ENCODE measurements around the gene RIOK1.
"Not testable (repeated sequence)": the region's sequence is repeated elsewhere in the genome, so short reads cannot be mapped to it uniquely, and the experiment has no call there.

The RIOK1 gene

DNA sequence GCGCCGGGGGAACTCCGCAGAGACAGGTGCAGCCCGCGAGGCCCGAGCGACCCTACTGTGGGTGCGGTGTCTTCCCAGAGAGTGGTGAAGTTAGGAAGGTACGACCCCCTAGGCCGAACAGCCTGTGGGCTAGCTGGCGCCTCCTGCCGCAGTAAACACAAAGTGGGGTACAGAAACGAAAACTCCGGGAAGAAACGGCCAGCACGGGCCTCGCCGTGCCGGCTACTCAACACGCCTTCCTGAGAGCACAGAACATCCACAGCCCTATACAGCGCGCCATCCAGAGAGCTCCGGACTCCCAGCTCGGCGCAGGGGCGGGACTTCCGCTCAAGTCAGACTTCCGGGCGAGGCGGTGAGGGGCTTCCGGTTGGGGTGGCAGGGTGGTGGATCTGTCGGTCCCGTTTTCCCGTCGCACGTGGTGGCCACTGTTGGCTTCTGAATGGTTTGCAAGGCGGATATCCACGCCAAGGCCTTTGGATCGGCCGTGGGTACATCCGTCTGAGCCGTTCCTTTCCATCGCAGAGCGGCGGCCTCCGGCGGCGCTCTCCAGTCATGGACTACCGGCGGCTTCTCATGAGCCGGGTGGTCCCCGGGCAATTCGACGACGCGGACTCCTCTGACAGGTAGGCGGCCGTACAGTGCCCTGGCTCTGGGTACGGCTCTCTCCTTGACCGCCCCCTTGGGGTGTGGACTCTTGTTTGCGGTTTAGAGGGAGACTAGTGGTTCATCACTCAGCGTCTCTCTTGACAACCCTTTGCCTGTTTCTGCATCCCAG lies at the start of gene RIOK1, which contains the start of gene CAGE1:
Gene RIOK1, plus strand, starts transcription at position 358 of the 775 bp plus-strand sequence. Its CDS starts 195 bp downstream, at position 553.
Gene CAGE1, minus strand, starts transcription at position 292 of the 775 bp plus-strand sequence. CDS start 2,569 bp downstream, outside the sequence.
- peak; percentile 91 to 94 for DNase-seq (ENCODE audit: low read depth in 2 of 2)

DNA sequence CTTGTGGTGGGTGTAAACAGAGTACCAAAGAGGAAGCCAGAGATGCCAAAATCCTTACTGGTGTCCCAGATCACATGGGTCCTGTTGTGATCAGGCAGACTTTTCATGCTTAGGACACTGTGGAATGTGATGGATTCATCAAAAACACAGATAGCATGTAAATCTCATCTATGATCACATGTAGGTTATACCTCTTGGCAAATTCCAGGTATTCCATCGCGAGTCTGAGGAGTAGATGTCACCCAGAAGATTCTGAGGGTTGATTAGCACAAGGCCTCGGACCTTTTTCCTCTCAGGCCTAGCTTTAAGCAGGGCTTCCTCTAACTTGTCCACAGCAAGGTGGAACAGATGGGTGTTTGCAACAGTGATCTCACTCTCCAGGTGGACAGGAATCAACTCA lies 48.3 kb upstream of the RIOK1 start:
- no peak for DNase-seq (ENCODE audit: low read depth in 2 of 2)

DNA sequence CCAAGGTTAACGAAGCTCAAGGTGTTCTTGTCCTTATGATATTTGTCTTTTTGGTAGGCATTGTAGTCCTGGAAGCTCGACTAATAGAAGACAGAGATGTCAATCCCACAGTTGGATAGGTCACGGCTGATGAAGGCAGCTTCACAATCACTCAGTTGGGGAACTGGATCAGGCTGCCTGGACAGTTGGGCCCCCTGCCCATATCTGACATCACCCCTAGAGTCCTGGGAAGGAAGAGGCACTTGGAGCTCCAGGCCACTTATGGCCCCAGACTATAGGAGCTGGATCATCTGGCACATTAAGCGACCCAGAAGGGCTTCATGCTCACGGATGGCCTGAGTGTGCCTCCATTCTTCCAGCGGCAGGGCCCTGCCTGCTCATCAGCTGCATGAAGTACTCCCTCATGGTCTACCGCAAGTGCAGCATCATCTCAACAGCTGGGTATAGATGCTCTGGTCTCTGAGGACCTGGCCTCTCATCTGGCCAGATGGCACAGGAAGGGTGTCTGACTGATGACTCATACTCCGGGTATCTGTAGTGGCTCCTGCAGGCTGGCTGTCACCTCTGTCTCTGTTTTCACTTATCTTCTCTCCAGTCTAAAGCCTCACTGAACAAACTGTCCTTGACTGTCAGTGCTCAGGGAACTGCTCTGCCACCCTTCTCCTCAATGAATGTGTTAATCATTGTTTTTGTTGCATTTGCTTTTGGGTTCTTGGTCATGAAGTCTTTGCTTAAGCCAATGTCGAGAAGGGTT lies 47.4 kb upstream of the RIOK1 start:
- DNase-seq (ENCODE audit: low read depth in 2 of 2) = no peak

DNA sequence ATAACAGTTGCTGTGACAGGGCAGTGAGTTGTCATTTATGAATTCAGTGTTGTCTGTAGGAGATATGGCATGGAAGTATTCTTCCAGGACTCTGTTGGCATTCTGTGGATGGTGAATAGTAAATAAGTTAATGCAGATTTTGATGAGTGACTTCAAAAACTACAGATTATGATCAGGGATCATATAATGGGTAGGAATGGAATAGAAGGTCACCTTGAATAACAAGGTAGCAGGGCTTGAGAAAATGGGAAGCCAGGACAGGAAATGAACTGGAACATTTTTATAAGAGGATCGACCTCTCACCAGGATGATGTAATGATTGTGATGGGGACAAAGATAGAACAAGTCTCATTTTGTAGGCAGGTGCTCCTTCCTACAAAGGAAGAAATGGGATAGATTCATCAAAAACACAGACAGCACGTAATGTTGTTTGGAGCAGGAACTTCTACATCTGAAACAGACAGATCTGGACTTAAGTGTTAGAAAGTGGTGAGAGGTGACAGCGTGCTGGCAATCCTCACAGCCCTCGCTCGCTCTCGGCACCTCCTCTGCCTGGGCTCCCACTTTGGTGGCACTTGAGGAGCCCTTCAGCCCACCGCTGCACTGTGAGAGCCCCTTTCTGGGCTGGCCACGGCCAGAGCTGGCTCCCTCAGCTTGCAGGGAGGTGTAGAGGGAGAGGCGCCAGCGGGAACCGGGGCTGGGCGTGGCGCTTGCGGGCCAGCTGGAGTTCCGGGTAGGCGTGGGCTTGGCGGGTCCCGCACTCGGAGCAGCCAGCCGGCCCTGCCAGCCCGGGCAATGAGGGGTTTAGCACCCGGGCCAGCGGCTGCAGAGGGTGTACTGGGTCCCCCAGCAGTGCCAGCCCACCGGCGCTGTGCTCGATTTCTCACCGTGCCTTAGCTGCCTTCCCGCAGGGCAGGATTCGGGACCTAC lies 45.8 kb upstream of the RIOK1 start:
- no peak for DNase-seq (ENCODE audit: low read depth in 2 of 2)

DNA sequence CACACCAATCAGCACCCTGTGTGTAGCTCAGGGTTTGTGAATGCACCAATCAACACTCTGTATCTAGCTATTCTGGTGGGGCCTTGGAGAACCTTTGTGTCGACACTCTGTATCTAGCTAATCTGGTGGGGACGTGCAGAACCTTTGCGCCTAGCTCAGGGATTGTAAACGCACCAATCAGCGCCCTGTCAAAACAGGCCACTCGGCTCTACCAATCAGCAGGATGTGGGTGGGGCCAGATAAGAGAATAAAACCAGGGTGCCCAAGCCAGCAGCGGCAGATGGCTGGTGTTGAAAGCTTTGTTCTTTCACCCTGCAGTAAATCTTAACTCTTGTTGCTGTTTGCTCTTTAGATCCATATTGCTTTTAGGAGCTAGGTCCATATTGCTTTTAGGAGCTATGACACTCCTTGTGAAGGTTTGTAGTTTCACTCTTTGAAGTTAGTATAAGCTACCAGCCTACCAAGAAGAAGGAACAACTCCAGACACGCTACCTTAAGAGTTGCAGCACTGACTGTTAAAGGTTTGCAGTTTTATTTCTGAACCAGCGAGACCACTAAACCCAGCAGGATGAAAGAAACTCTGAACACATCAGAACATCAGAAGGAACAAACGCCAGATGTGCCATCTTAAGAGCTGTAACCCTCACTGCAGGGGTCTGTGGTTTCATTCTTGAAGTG lies 44.7 kb upstream of the RIOK1 start:
- DNase-seq (ENCODE audit: low read depth in 2 of 2) = not testable (repeated sequence)

DNA sequence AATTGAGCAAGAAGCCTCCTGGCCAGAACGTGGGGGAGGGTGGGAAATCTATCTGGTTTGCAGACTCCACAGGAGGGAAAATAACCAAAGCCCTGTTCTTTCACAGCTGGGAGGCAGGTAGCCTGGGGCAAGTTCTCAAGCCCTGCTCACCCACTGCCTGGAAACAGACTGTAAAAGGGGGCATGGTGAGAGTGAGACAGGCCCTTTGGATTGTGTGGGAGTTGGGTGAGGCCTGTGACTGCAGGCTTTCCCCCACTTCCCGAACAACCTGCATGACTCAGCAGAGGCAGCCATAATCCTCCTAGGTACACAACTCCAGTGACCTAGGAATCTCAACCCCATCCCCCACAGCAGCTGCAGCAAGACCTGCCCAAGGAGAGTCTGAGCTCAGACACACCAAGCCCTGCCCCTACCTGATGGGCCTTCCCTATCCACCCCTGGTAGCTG lies 42.0 kb upstream of the RIOK1 start:
- not testable (repeated sequence) for DNase-seq (ENCODE audit: low read depth in 2 of 2)

DNA sequence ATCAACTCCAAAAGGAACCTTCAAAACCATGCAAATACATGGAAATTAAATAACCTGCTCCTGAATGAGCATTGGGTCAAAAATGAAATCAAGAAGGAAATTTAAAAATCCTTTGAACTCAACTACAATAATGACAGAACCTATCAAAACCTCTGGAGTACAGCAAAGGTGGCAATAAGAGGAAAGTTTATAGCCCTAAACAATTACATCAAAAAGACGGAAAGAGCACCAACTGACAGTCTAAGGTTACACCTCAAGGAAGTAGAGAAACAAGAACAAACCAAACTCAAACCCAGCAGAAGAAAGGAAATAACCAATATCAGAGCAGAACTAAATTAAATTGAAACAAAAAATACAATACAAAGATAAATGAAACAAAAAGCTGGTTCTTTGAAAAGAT lies 39.0 kb upstream of the RIOK1 start:
- not testable (repeated sequence) for DNase-seq (ENCODE audit: low read depth in 2 of 2)

DNA sequence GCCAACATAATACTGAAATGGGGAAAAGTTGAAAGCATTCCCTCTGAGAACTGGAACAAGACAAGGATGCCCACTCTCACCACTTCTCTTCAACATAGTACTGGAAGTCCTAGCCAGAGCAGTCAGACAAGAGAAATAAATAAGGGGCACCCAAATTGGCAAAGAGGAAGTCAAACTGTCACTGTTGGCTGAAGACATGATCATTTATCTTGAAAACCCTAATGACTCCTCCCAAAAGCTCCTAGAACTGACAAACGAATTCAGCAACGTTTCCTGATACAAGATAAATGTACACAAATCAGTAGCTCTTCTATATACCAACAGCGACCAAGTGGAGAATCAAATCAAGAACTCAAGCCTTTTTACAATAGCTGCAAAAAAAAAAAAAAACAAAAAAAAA lies 37.7 kb upstream of the RIOK1 start:
- not testable (repeated sequence) for DNase-seq (ENCODE audit: low read depth in 2 of 2)

DNA sequence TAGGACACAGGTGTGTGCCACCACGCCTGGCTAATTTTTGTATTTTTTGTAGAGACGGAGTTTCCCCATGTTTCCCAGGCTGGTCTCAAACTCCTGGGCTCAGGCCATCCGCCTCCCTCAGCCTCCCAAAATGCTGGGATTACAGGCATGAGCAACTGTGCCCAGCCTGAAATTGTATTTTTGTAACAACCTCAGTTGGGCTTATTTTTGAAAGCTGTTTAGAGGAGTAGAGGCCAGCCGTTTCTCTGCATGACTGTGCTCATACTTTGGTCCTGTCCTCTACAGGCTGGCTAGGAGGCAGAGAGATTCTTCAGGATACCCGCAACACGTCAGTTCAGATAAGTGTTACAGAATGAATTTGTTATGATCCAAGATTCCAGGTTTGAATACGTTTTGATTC lies 22.2 kb upstream of the RIOK1 start:
- DNase-seq (ENCODE audit: low read depth in 2 of 2) = no peak

DNA sequence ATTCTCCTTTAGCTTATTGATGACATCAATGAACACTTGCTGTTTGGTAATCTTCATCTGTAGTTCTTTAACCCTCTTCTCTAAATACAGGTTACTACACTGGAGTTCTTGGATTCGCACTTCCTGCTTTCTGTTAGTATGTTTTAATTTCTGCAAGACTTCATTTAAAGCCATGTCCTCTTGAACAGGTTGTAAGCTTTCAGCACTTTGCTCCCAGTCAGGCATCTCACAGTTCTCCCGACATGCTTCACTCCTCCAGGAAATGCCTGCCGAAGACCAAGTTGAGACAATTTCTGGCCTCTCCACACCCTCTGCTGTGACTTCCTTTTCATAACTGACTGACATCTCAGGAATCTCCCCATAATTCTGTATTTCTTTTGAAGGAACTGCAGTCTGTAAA lies 15.9 kb upstream of the RIOK1 start:
- no peak for DNase-seq (ENCODE audit: low read depth in 2 of 2)

DNA sequence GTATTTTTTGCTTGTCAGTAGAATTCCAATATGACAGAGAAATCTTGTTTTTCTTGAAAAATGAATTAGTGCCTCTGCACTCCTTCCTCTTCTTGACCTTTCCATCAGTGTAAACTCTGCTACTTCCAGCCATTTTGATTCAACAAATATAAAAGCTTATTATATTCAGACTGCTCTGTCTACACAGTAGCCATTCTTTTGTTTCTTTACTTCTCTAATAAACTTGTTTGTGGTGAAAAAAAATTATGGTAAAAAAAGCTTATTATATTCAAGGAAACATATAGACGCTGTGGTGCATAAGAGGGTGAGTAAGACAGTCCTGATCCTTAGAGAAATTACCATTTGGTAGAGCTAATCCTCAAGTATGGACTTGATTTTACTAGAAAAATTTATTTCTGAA lies 11.6 kb upstream of the RIOK1 start:
- DNase-seq (ENCODE audit: low read depth in 2 of 2) = no peak

DNA sequence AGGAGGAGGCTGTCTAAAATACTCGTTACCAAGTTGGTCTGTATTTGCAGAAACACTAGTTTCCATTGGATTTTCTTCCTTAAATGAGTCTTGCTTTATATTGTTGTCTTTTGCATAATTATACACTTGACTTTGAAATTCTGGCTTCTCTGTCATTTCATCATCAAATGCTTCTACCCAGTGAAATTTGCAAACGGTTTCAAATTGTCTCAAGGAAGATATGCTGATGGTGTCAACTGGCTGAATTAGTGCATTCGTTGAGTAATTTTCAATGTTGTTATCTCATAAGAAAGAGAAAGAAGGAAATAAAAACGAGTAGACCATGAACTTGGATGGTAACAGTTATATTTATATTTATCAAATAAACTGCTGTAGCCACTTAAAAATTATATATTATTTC lies 10.9 kb upstream of the RIOK1 start:
- no peak for DNase-seq (ENCODE audit: low read depth in 2 of 2)

DNA sequence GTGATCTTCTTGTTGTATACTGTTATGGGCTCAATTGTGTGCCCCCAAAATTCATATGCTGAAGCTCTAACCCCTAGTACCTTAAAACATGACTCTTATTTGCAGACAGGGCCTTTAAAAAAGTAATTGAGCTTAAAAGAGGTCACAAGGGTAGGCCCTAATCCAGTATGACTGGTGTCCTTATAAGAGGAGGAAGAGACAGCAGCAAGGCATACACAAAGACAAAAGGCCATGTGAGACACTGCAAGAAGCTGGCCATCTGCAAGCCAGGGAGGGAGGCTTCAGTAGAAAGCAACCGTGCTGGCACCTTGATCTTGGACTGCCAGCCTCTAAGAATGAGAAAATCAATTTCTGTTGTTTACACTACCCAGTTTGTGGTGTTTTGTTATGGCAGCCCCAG lies 8.5 kb upstream of the RIOK1 start:
- no peak for DNase-seq (ENCODE audit: low read depth in 2 of 2)

DNA sequence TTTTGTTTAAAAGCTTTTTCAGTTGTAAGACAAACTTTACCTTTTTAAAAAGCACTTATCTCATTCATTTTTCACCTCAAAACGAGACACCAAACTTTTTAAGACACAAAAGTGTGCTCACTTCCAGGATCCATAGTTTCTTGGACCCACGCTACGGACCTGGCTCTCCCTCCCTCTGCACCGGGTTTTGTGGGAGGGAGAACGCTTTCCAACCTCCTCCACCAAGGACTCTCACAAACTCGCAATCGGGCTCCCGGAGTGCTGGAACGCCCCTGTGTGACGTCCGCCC lies 502 bp upstream of the RIOK1 start:
- DNase-seq (ENCODE audit: low read depth in 2 of 2) = no peak

DNA sequence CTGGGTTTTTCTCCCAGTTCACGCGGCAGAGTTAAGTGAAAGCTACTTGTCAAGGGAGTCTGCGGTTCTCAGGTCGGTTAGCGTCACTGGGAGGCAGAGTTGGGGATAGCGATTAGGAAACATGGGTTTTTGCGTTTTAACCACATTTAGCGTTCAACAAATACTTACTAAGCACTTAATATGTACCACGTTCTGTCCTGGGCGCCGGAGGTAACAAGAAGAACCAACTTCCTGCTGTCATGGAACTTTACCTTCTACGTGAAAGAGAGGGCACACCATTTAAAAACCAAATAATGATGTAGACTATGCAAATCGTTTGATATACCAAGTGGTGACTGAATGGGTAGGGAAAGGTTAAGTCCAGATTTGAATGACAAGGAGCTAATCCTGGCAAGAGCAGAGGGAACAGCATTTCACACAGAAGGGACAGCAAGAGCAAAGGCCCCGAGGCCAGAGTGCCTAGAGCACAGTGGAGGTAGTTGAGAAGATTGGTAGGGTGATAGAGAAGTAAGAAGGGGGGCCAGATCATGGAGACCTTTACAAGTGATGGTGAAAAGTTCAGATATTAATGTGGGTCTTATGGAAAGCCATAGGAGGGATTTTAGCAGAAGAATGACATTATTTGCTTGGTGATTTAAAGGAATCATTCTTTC lies 744 bp downstream of the RIOK1 start:
- peak in 1 of 2 donors; percentile 33 for DNase-seq (ENCODE audit: low read depth in 2 of 2)

DNA sequence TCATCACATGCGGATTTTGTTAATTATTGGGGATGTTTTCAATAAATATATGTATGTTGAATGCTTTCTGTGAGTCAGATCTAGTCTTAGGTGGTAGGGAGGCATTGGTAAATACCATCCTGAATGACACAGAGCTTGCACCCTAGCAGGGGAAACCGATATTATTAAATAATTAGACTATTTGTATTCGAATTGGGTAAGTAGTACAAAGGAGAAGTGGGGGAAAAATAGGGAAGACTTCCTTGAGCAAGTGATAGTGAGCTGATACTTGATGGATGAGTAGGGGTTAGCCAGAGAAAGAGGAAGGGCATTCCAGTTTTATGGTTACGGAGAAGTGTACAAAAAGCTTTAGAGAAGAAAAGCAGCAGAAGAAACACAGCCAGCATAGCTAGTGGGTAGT lies 1.5 kb downstream of the RIOK1 start:
- no peak for DNase-seq (ENCODE audit: low read depth in 2 of 2)

DNA sequence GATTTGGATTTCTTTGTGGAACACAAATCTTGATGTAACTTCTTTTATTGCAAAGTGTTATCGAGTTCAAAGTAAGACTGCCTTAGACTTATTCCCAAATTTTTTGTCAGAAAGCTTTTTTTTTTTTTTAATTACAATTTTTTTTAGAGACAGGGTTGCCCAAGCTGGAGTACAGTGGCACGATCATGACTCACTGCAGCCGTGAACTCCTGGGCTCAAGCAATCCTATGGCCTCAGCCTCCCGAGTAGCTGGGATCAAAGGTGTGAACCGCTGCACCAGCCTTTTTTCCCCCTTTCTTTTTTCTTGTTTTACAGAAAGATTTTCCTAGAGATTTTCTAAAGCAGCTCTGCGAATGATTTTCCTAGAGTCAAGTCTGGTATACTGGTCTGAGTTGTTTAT lies 2.8 kb downstream of the RIOK1 start:
- DNase-seq (ENCODE audit: low read depth in 2 of 2) = no peak

DNA sequence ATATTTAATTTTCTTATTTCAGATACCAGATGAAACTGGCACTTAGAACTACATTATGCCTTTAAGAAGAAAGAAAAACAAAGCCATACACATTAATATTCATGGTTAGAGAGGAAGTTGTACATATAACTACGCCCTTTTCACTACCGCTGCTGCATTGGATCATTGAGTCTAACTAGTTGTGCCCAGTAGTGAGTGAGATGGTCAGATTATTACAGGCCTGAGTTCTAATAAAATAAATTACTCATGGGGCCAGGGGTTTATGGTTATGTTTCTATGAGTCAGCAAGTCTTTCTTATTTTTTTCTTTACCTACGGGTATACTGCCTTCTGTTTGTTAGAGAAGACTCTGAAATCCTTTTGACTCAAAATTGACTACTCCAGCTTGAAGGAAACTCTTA lies 11.5 kb downstream of the RIOK1 start:
- no peak for DNase-seq (ENCODE audit: low read depth in 2 of 2)

DNA sequence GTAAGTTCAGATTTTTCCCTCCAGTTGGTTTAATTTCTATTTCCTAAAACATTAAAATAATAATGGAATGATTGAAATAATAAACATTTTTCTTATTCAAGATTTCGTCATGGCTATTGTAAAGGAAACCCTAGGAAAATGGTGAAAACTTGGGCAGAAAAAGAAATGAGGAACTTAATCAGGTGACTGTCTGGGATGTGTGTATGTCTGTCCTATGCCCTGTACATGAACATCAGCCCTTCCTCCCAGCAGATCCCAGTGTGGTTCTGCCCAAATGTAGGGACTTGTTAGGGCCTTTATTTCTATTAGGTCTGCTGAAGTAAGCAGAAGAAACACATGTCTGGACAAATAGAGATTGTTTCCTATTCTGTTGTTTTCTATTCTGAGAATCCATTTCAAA lies 13.1 kb downstream of the RIOK1 start:
- no peak for DNase-seq (ENCODE audit: low read depth in 2 of 2)

DNA sequence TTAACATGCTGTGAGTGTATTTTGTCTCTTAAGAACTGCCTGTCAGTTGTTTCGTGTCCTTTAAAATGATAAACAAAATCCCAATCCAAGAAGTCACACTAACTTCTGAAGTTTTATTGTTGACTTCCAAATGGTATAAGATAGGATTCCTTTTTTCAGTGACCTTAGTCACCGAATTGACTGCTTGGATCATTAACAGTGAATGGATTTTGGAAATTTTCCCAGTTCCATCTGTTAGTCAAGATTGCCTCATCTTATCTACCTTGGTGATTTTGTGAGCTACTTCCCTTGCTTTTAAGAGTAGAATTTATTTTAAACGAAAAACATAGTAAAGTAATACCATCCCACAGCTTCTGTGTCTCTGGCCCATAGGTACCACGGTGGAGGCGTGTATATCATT lies 14.9 kb downstream of the RIOK1 start:
- DNase-seq (ENCODE audit: low read depth in 2 of 2) = no peak

DNA sequence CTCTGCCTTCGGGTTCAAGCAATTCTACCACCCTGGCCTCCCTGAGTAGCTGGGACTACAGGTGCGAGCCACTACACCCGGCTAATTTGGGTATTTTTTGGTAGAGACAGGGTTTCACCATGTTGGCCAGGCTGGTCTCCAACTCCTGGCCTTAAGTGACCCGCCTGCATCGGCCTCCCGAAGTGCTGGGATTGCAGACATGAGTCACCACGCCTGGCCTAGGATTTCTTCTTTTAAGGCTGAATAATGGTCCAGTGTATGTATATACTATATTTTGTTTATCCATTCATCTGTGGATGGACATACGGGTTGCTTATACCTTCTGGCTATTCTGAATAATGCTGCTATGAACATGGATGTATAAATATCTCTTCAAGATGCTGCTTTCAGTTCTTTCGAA lies 17.1 kb downstream of the RIOK1 start:
- no peak for DNase-seq (ENCODE audit: low read depth in 2 of 2)

Data from activated CD8-positive, alpha-beta memory T cell treated with anti-CD3 and anti-CD28 coated beads for 4 hours (primary cell).